PC-9 (cell line): ENCODE data around the gene SMIM20.

Experiments used
- CTCF ChIP-seq: fragments of 200-600 bp; sonication (generic); conservative IDR thresholded peaks from 2 replicates; pipeline ENCODE4 v1.6.1; 2017; ENCODE audit warnings: mixed run types, antibody characterized with exemption, mild to moderate bottlenecking, moderate library complexity
- EZH2 ChIP-seq: fragments of 200-600 bp; sonication (generic); IDR thresholded peaks from 2 replicates; pipeline ENCODE4 v1.8.0; 2017; ENCODE audit warnings: antibody characterized with exemption, low read depth

- TF ChIP-seq EZH2 (no peak), CTCF (no peak)
Measured at GRCh38 chr4:25929298-25929686, 15.3 kb downstream of the SMIM20 start.
